Mucosa of rectum (tissue), 2 donors: ENCODE results near the gene DMKN.

Experiments
- H3K27ac ChIP-seq, 2 donors: one replicate each; pipeline ENCODE4 v1.7.0; 2013; ENCODE audit warnings: inconsistent platforms in 2 of 2, low read depth in 2 of 2, low read length in 2 of 2
- H3K27me3 ChIP-seq, 2 donors: one replicate each; pipeline ENCODE4 v1.7.0; 2013; ENCODE audit warnings: low read length in 2 of 2; ENCODE audit not compliant: control insufficient read depth in 2 of 2, insufficient read depth in 2 of 2
- H3K36me3 ChIP-seq, 2 donors: one replicate each; pipeline ENCODE4 v1.7.0; 2013; ENCODE audit warnings: low read length in 2 of 2; ENCODE audit not compliant: control insufficient read depth in 2 of 2, insufficient read depth in 2 of 2
- H3K4me1 ChIP-seq, 2 donors: one replicate each; pipeline ENCODE4 v1.7.0; 2013; ENCODE audit warnings: low read length in 2 of 2, mild to moderate bottlenecking in 1 of 2; ENCODE audit not compliant: control insufficient read depth in 2 of 2, insufficient read depth in 2 of 2
- H3K4me3 ChIP-seq, 2 donors: one replicate each; pipeline ENCODE4 v1.7.0; 2013; ENCODE audit warnings: low read length in 2 of 2
- H3K9ac ChIP-seq, 2 donors: one replicate each; pipeline ENCODE4 v1.7.0; 2013; ENCODE audit warnings: low read length in 2 of 2, low read depth in 1 of 2, mild to moderate bottlenecking in 1 of 2
- H3K9me3 ChIP-seq, 2 donors: one replicate each; pipeline ENCODE4 v1.7.0; 2013; ENCODE audit warnings: low read length in 2 of 2; ENCODE audit not compliant: control insufficient read depth in 2 of 2
- donor health status: healthy.
- donor health status: Normal muscosa, but diverticular disease.

Gene DMKN

GRCh38 chr19:35500611-35501010, 12.8 kb downstream of the DMKN start:
- Histone ChIP-seq H3K27ac (no peak overlapping the region), H3K4me1 (no peaks in the 10 kb centered on the region), H3K9ac (no peak overlapping the region), H3K9me3 (no peaks in the 10 kb centered on the region), H3K4me3 (no peak overlapping the region), H3K27me3 (no peaks in the 10 kb centered on the region), H3K36me3 (no peaks in the 10 kb centered on the region)

- Histone ChIP-seq H3K36me3 (no peaks in the 10 kb centered on the region), H3K4me3 (no peak overlapping the region), H3K27ac (no peak overlapping the region), H3K9ac (no peak overlapping the region), H3K4me1 (peaks cover 0 to 3% of the 10 kb centered on the region in 2 donors), H3K27me3 (no peaks in the 10 kb centered on the region), H3K9me3 (no peaks in the 10 kb centered on the region)
These were observed 14.4 kb downstream of the DMKN start for GRCh38 chr19:35498984-35499527.

GRCh38 chr19:35498220-35498619, 15.2 kb downstream of the DMKN start:
- Histone ChIP-seq H3K27ac (no peak overlapping the region), H3K36me3 (no peaks in the 10 kb centered on the region), H3K9ac (no peak overlapping the region), H3K27me3 (no peaks in the 10 kb centered on the region), H3K9me3 (no peaks in the 10 kb centered on the region), H3K4me1 (peaks cover 0 to 3% of the 10 kb centered on the region in 2 donors), H3K4me3 (no peak overlapping the region)

- Histone ChIP-seq H3K36me3 (no peaks in the 10 kb centered on the region), H3K4me3 (no peak overlapping the region), H3K27ac (no peak overlapping the region), H3K4me1 (peaks cover 0 to 3% of the 10 kb centered on the region in 2 donors), H3K27me3 (no peaks in the 10 kb centered on the region), H3K9ac (no peak overlapping the region), H3K9me3 (no peaks in the 10 kb centered on the region)
These were observed 16.0 kb downstream of the DMKN start for GRCh38 chr19:35497406-35497805.

- H3K36me3 ChIP-seq: no peaks in the 10 kb centered on the region
- peaks cover 0 to 3% of the 10 kb centered on the region in 2 donors for H3K4me1 ChIP-seq
- no peak overlapping the region for H3K27ac ChIP-seq
- no peaks in the 10 kb centered on the region for H3K27me3 ChIP-seq
- H3K9me3 ChIP-seq: no peaks in the 10 kb centered on the region
- peak overlapping the region in 1 of 2 donors; percentile 17 for H3K9ac ChIP-seq
- no peak overlapping the region for H3K4me3 ChIP-seq
These were observed 18.1 kb downstream of the DMKN start for GRCh38 chr19:35495107-35496064.

- no peaks in the 10 kb centered on the region for H3K36me3 ChIP-seq
- H3K9me3 ChIP-seq: no peaks in the 10 kb centered on the region
- H3K4me3 ChIP-seq: no peak overlapping the region
- peaks cover 0 to 3% of the 10 kb centered on the region in 2 donors for H3K4me1 ChIP-seq
- H3K27ac ChIP-seq: no peak overlapping the region
- no peaks in the 10 kb centered on the region for H3K27me3 ChIP-seq
- H3K9ac ChIP-seq: no peak overlapping the region
These were observed 19.5 kb downstream of the DMKN start for GRCh38 chr19:35493971-35494370.

- Histone ChIP-seq H3K4me1 (peaks cover 0 to 3% of the 10 kb centered on the region in 2 donors), H3K9ac (no peak overlapping the region), H3K4me3 (no peak overlapping the region), H3K27me3 (no peaks in the 10 kb centered on the region), H3K36me3 (no peaks in the 10 kb centered on the region), H3K27ac (no peak overlapping the region), H3K9me3 (no peaks in the 10 kb centered on the region)
These were observed 21.6 kb downstream of the DMKN start for GRCh38 chr19:35491836-35492360.

GRCh38 chr19:35490364-35490763, 23.1 kb downstream of the DMKN start, which contains the start of gene KRTDAP:
Gene KRTDAP, minus strand, starts transcription at chr19:35490464. Its CDS starts 22 bp downstream, at chr19:35490442.
- Histone ChIP-seq H3K9ac (no peak within 1 kb of the TSS), H3K9me3 (no peaks in the 10 kb centered on the region), H3K4me3 (no peak within 1 kb of the TSS), H3K27me3 (no peaks in the 10 kb centered on the region), H3K36me3 (no peaks in the 10 kb centered on the region), H3K27ac (no peak within 1 kb of the TSS), H3K4me1 (peaks cover 0 to 3% of the 10 kb centered on the region in 2 donors)

GRCh38 chr19:35488677-35489076, 24.8 kb downstream of the DMKN start:
- Histone ChIP-seq H3K36me3 (no peaks in the 10 kb centered on the region), H3K4me3 (no peak overlapping the region), H3K27me3 (no peaks in the 10 kb centered on the region), H3K4me1 (no peaks in the 10 kb centered on the region), H3K9ac (no peak overlapping the region), H3K9me3 (no peaks in the 10 kb centered on the region), H3K27ac (no peak overlapping the region)

GRCh38 chr19:35487656-35488182, 25.7 kb downstream of the DMKN start:
- Histone ChIP-seq H3K27ac (no peak overlapping the region), H3K4me3 (no peak overlapping the region), H3K36me3 (no peaks in the 10 kb centered on the region), H3K9ac (no peak overlapping the region), H3K4me1 (no peaks in the 10 kb centered on the region), H3K9me3 (no peaks in the 10 kb centered on the region), H3K27me3 (no peaks in the 10 kb centered on the region)
